Right lung (tissue), 5 donors: Measurements from ENCODE around the gene LEPROT. TPM values are rescaled to one million over a fixed set of nuclear protein-coding genes. Genes with fewer than 3 reads are reported as not detected.

Experiments used
- DNase-seq, 2 donors: peaks; one replicate each; pipeline ENCODE4 v3.0.0-alpha.2; 2013
- polyA plus RNA-seq, 5 donors: library from polyadenylated mRNA; unstranded; fragments of 120-200 nt; gene quantifications; one replicate each; pipeline versions ENCODE4 v1.2.1 to v1.2.3, GENCODE V29; 2013; ENCODE audit warnings: inconsistent platforms in 1 of 5, low replicate concordance in 1 of 5; ENCODE audit not compliant: insufficient read length in 5 of 5, insufficient read depth in 1 of 5

LEPROT gene
- polyA plus RNA-seq, 5 donors = 97.9 to 138 (median 124) TPM

DNA sequence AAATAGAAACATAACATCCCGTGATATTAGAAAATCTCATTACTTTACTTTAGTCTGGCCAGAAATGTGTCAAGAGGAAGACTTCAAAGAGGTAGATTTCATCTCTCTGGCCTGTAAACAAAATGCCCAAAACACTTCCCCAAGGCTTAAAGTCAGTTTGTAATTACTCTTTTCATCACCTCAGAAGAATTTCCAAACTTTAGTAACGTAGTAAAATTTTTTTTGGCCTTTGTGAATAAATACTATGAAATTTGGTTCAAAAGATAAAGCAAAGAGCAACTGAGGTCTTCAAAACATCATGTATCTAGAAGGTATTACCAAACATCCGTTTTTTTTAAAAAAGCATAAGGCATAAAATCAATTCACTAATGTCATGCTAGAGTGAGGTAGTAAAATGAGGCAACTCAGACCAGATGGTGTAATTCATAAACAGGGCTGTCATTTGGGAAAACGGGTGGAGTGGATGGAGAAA is 51.4 kb downstream of the LEPROT start:
- DNase-seq = no peak

DNA sequence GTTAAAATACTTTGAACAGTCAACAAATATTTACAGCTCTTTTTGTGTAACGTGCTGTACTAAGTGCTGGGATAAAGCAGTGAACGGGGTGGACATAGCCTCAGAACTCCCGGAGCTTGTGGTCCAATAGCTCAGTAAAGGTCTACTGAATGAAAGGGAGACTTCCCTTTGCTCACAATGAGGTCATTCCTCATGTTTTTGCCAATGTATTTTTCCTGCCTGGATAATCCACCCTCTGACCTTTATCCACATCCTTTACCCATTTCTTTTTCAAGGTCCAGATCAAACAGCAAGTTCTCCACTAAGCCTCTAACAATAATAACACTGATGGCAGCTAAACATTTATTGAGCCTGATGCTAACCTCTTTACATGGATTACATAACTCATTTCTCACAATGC is 55.9 kb downstream of the LEPROT start:
- DNase-seq = no peak

DNA sequence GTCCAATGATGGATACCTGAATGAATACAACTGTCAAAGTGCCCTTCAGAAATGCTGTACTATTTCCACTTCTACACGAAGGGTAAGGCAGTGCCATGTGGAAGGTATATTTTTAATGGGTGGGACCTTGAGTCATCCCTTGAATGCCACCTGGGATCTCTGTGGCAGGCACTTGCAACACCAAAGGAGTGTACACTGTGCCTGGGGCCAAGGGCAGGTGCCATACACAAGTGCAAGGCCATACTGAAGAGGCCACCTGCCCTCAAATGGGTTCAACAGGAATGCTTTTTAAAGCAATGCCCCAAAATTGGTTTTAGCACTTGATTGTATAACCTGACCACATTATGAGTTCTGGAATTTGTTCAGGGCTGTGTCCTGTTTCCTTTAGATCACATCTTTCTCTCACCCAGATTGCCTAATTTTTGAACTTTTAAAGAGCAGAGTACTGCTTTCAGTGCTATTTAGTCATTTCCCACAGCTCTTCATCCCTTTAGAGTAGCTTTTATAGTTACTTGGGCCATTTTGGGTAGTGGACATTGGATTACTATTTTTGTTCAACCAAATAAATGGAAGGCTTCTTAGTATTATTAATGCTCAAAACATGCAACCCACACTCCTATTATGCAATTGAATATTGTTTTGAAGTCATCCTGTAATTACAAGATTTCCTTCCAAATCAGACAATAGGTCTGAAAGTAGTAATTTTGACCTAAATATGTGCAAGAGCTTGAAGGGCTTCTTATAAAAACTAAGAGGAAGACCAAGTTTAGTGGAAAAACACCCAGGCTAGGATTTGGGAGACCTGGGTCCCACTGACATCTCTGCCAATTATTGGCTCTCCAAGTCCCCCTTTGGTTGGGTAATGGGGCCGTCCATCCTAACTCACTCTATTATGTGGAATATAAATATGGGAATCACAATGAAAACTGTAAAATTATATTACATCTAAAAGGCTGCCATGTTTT is 57.2 kb downstream of the LEPROT start:
- no peak for DNase-seq

DNA sequence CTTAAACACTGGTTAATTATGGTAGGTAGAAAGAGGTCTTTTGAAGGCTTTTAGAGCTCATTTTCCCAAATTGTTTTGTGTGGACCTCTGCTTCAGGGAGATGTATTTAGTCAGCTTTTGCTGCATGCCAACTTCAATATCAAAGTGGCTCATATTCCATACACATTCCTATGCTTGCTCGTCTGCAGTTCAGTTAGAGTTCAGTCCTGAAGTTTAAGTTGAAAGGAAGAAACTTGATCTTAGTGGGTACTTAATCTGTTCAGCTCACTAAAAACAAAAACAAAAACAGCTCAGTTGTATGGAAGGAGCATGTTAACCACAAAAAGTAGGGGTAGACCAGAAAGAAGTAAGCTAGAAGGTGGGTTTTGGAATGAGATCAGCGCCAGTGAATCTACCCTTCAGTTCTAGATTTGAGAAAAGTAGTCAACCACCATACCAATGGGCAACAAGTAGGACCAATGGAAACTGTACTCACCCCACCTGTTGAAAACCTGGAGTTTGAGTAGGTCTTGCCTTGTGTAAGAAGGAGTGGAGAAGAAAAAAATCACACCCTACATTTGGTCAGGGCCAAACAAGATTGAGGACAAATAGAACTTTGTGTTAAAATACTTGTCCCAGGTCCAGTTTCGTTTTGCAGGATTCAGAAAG is 58.0 kb downstream of the LEPROT start:
- DNase-seq = no peak

- no peak for DNase-seq
These were observed 59.2 kb downstream of the LEPROT start for GRCh38 chr1:65479554-65480204.

- no peak for DNase-seq
These were observed 60.4 kb downstream of the LEPROT start for GRCh38 chr1:65480684-65481405.

DNA sequence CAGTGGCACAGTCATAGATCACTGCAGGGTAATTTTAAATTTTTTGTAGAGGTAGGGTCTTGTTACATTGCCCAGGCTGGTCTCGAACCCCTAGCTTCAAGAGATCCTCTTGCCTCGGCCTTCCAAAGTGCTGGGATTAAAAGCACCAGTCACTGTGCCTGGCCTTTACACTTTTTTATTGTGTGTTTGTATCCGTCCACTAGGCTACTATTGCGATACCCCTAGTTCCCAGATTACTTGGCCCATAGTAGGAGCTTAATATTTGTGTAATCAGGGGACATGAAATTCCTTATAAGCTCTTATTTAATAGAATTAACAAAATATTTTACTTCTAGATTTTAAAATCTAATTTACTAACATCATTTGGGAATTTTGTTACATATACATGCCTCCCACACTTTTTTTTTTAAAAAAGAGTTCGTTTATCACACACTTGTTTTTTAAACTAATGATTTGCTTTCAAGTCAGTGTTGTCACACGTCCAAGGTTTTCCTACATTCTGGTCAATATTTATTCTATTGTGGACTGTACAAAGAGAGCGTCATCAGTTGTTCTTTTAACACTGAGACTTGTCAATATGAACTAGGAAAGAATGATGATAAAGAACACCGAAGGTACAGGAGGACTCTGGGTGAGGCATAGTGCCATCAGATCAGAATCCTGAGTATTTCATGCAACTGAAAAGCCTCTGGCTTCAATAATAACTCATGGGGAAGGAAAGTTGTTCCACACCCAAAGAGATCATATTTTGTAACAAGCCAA is 63.7 kb downstream of the LEPROT start:
- no peak for DNase-seq

Other genes with a start within 250 kb of the LEPROT start
- gene DNAJC6, start 111.1 kb upstream of the LEPROT start, polyA plus RNA-seq = 1 to 10 TPM; 1.6 to 4.1 (median 2.4) TPM
- 10 to 100 TPM; 21.6 to 45.2 (median 44.0) TPM for gene LEPR, start within 50 bp of the LEPROT start, polyA plus RNA-seq